Measurements from ENCODE around the gene RFX3.

GRCh38 chr9:3200331-3200774 lies 325.4 kb downstream of the RFX3 start:
- TF ChIP-seq, protein P1, sequence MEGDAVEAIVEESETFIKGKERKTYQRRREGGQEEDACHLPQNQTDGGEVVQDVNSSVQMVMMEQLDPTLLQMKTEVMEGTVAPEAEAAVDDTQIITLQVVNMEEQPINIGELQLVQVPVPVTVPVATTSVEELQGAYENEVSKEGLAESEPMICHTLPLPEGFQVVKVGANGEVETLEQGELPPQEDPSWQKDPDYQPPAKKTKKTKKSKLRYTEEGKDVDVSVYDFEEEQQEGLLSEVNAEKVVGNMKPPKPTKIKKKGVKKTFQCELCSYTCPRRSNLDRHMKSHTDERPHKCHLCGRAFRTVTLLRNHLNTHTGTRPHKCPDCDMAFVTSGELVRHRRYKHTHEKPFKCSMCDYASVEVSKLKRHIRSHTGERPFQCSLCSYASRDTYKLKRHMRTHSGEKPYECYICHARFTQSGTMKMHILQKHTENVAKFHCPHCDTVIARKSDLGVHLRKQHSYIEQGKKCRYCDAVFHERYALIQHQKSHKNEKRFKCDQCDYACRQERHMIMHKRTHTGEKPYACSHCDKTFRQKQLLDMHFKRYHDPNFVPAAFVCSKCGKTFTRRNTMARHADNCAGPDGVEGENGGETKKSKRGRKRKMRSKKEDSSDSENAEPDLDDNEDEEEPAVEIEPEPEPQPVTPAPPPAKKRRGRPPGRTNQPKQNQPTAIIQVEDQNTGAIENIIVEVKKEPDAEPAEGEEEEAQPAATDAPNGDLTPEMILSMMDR (IDR thresholded peaks at IDR 0.05) = no peak
- no peak for TF ChIP-seq POLR2A (IDR thresholded peaks at IDR 0.05)
- TF ChIP-seq POLR2AphosphoS5 (IDR thresholded peaks at IDR 0.05) = no peak
